HEK293 (cell line): ENCODE measurements around the gene UBE3A.
"Not testable (repeated sequence)": the region's sequence is repeated elsewhere in the genome, so short reads cannot be mapped to it uniquely, and the experiment has no call there.

ENCODE experiments used
- CTCF ChIA-PET: fragments of 350-600 bp; formaldehyde crosslinking; extraction: SDS; loops from one replicate; lab custom pipeline; 2021; ENCODE audit warnings: antibody characterized with exemption; lab: Yijun Ruan, JAX
- POLR2A ChIA-PET: fragments of 300-600 bp; formaldehyde crosslinking; extraction: SDS; loops from one replicate; lab custom pipeline; 2020; ENCODE audit warnings: antibody characterized with exemption, inconsistent platforms; lab: Yijun Ruan, JAX
- H3K27ac ChIP-seq: fragments of 200-500 bp; sonication (Bioruptor generic); 2 replicates; pipeline ENCODE4 v1.5.1; 2014; ENCODE audit warnings: low read depth, low read length, control low read depth, inconsistent platforms; ENCODE audit errors: extremely low read depth
- H3K36me3 ChIP-seq, 2 experiments: fragments of 200-500 bp in 1 of 2; sonication (Bioruptor generic) in 1 of 2; 1 replicate in 1 of 2; 2 replicates in 1 of 2; pipeline ENCODE4 v1.5.1; 2014 to 2017; ENCODE audit warnings: inconsistent platforms in 2 of 2, low read length in 2 of 2; ENCODE audit not compliant: control insufficient read depth in 2 of 2, insufficient read depth in 1 of 2
- H3K4me1 ChIP-seq: fragments of 200-500 bp; sonication (Bioruptor generic); 2 replicates; pipeline ENCODE4 v1.5.1; 2014; ENCODE audit warnings: mild to moderate bottlenecking, low read length, inconsistent platforms; ENCODE audit not compliant: control insufficient read depth, insufficient read depth
- H3K4me3 ChIP-seq: 2 replicates; pipeline ENCODE4 v1.5.1; 2011; ENCODE audit warnings: low read depth, mild to moderate bottlenecking, control low read depth, low read length, moderate library complexity
- H3K9me3 ChIP-seq: fragments of 200-500 bp; sonication (Bioruptor generic); 2 replicates; pipeline ENCODE4 v1.5.1; 2014; ENCODE audit warnings: low read depth, low read length, inconsistent platforms; ENCODE audit not compliant: control insufficient read depth, insufficient read depth
- AEBP2 ChIP-seq: fragments of 450-650 bp; formaldehyde crosslinking; IDR thresholded peaks from 2 replicates; pipeline ENCODE4 v1.5.1; 2016; ENCODE audit warnings: missing biosample characterization, missing genetic modification characterization, borderline replicate concordance
- ATF2 ChIP-seq: fragments of 450-650 bp; formaldehyde crosslinking; IDR thresholded peaks from 2 replicates; pipeline ENCODE4 v1.5.1; 2016; ENCODE audit warnings: missing biosample characterization, missing genetic modification characterization, low read depth
- BCL11A ChIP-seq: fragments of 450-650 bp; formaldehyde crosslinking; IDR thresholded peaks from 2 replicates; pipeline ENCODE4 v1.5.1; 2016; ENCODE audit warnings: low read depth, missing biosample characterization, missing genetic modification characterization
- INSM2 ChIP-seq: fragments of 450-650 bp; formaldehyde crosslinking; IDR thresholded peaks from 2 replicates; pipeline ENCODE4 v1.5.1; 2016; ENCODE audit warnings: missing biosample characterization, missing genetic modification characterization
- OVOL3 ChIP-seq: fragments of 450-650 bp; formaldehyde crosslinking; IDR thresholded peaks from 2 replicates; pipeline ENCODE4 v1.5.1; 2016; ENCODE audit warnings: missing biosample characterization, missing genetic modification characterization
- SETDB1 ChIP-seq: IDR thresholded peaks from one replicate; pipeline ENCODE4 v1.6.1; 2017; ENCODE audit warnings: mild to moderate bottlenecking, low read length, moderate library complexity, mixed read lengths; ENCODE audit not compliant: insufficient read length
- SP2 ChIP-seq: fragments of 450-650 bp; formaldehyde crosslinking; IDR thresholded peaks from 2 replicates; pipeline ENCODE4 v1.5.1; 2016; ENCODE audit warnings: missing biosample characterization, missing genetic modification characterization
- ZBTB1 ChIP-seq: fragments of 450-650 bp; formaldehyde crosslinking; IDR thresholded peaks from 2 replicates; pipeline ENCODE4 v1.5.1; 2016; ENCODE audit warnings: missing biosample characterization, missing genetic modification characterization
- ZBTB17 ChIP-seq: fragments of 450-650 bp; formaldehyde crosslinking; IDR thresholded peaks from 2 replicates; pipeline ENCODE4 v1.5.1; 2016; ENCODE audit warnings: missing biosample characterization, missing genetic modification characterization
- ZBTB6 ChIP-seq: fragments of 450-650 bp; formaldehyde crosslinking; IDR thresholded peaks from 2 replicates; pipeline ENCODE4 v1.5.1; 2017; ENCODE audit warnings: missing biosample characterization, missing genetic modification characterization
- ZBTB8A ChIP-seq: fragments of 450-650 bp; formaldehyde crosslinking; IDR thresholded peaks from 2 replicates; pipeline ENCODE4 v1.5.1; 2016; ENCODE audit warnings: missing biosample characterization, missing genetic modification characterization
- ZIC2 ChIP-seq: fragments of 450-650 bp; formaldehyde crosslinking; IDR thresholded peaks from 2 replicates; pipeline ENCODE4 v1.5.1; 2016; ENCODE audit warnings: missing biosample characterization, missing genetic modification characterization
- ZNF146 ChIP-seq: fragments of 450-650 bp; formaldehyde crosslinking; IDR thresholded peaks from 2 replicates; pipeline ENCODE4 v1.5.1; 2016; ENCODE audit warnings: missing biosample characterization, missing genetic modification characterization
- ZNF18 ChIP-seq: fragments of 450-650 bp; formaldehyde crosslinking; IDR thresholded peaks from 2 replicates; pipeline ENCODE4 v1.5.1; 2016; ENCODE audit warnings: missing biosample characterization, missing genetic modification characterization
- ZNF184 ChIP-seq: fragments of 450-650 bp; IDR thresholded peaks from 2 replicates; pipeline ENCODE4 v1.5.1; 2018; ENCODE audit warnings: missing biosample characterization, mild to moderate bottlenecking, missing genetic modification characterization
- ZNF211 ChIP-seq: fragments of 450-650 bp; formaldehyde crosslinking; IDR thresholded peaks from 2 replicates; pipeline ENCODE4 v1.5.1; 2016; ENCODE audit warnings: low read depth, missing biosample characterization, missing genetic modification characterization
- ZNF311 ChIP-seq: fragments of 450-650 bp; formaldehyde crosslinking; IDR thresholded peaks from 2 replicates; pipeline ENCODE4 v1.5.1; 2017; ENCODE audit warnings: missing biosample characterization, missing genetic modification characterization, borderline replicate concordance
- ZNF37A ChIP-seq: fragments of 450-650 bp; IDR thresholded peaks from 2 replicates; pipeline ENCODE4 v1.5.1; 2018; ENCODE audit warnings: missing biosample characterization, missing genetic modification characterization
- ZNF501 ChIP-seq: fragments of 450-650 bp; formaldehyde crosslinking; IDR thresholded peaks from 2 replicates; pipeline ENCODE4 v1.5.1; 2016; ENCODE audit warnings: missing biosample characterization, missing genetic modification characterization
- ZNF555 ChIP-seq: fragments of 450-650 bp; formaldehyde crosslinking; conservative IDR thresholded peaks from 2 replicates; pipeline ENCODE4 v1.5.1; 2017; ENCODE audit warnings: missing biosample characterization, mild to moderate bottlenecking, missing genetic modification characterization, inconsistent platforms
- ZNF558 ChIP-seq: fragments of 450-650 bp; formaldehyde crosslinking; IDR thresholded peaks from 2 replicates; pipeline ENCODE4 v1.5.1; 2016; ENCODE audit warnings: missing biosample characterization, missing genetic modification characterization

The UBE3A gene

GRCh38 chr15:25410649-25411048 is 28.2 kb downstream of the UBE3A start (continued):
- TF ChIP-seq ZNF558 (no peak), ZNF37A (tag by site-specific recombination) (no peak), AEBP2 (tag by site-specific recombination) (no peak), SETDB1 (no peak), INSM2 (tag by site-specific recombination) (peak; percentile 21; the same call in 1 of the 2 replicates), SP2 (tag by site-specific recombination) (no peak), OVOL3 (tag by site-specific recombination) (no peak), ZNF555 (tag by site-specific recombination) (no peak), ZBTB6 (no peak), ZBTB8A (tag by site-specific recombination) (no peak), ZNF311 (tag by site-specific recombination) (no peak), ZNF146 (tag by site-specific recombination) (no peak), ATF2 (0 out of 2 replicates have a peak, but pooled peaks have one; percentile 12), ZBTB17 (tag by site-specific recombination) (no peak), ZIC2 (tag by site-specific recombination) (no peak), ZNF501 (tag by site-specific recombination) (no peak), BCL11A (tag by site-specific recombination) (no peak), ZNF184 (tag by site-specific recombination) (no peak), ZBTB1 (tag by site-specific recombination) (no peak), ZNF211 (tag by site-specific recombination) (no peak)

GRCh38 chr15:25409731-25410130 is 29.1 kb downstream of the UBE3A start:
- H3K4me3 ChIP-seq, H3K36me3 ChIP-seq, H3K4me1 ChIP-seq, CTCF ChIA-PET, H3K9me3 ChIP-seq, H3K27ac ChIP-seq, POLR2A ChIA-PET: not testable (repeated sequence)
- TF ChIP-seq ZNF18 (tag by site-specific recombination), result peak; percentile 83
